Activated CD4-positive, alpha-beta T cell treated with anti-CD3 and anti-CD28 coated beads, Interleukin-2, amount 50 U/mL, for 24 hours (primary cell): ENCODE measurements around the gene SPNS3.
A peak's percentile ranks its signal among the peaks of the same experiment; 100 is the strongest.

Experiments
- DNase-seq, 2 donors: peaks; one replicate each; pipeline ENCODE4 v3.0.0-alpha.2; 2020; ENCODE audit warnings: low read depth in 1 of 2, low spot score in 1 of 2

The SPNS3 gene

GRCh38 chr17:4487820-4488716 is 54.3 kb downstream of the SPNS3 start:
- DNase-seq, result no peak

- DNase-seq, result no peak
Observed at GRCh38 chr17:4488989-4489595, 55.4 kb downstream of the SPNS3 start.

DNA sequence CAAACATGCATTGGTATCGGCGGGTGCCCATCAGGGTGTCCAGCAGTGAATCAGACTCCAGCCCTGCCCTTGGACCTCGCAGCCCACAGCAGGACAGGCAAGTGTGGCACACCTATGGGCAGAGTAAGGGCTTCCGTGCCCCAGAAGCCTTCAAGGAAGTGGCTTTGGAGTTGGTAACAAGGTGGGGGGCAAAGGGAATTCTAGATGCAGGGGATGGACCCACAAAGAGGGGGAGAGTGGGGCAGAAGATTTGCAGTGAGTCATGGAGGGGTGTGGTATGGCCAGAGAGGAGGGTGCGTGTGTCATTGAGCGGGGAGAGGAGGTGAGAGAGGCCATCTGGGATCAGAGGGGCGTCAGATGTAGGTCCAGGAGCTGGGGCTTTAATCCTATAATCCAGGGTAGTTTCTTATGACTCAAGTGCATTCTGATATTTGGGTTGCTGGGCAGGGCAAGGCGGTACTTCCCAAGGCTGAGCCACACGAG is 56.4 kb downstream of the SPNS3 start:
- DNase-seq, result no peak

DNA sequence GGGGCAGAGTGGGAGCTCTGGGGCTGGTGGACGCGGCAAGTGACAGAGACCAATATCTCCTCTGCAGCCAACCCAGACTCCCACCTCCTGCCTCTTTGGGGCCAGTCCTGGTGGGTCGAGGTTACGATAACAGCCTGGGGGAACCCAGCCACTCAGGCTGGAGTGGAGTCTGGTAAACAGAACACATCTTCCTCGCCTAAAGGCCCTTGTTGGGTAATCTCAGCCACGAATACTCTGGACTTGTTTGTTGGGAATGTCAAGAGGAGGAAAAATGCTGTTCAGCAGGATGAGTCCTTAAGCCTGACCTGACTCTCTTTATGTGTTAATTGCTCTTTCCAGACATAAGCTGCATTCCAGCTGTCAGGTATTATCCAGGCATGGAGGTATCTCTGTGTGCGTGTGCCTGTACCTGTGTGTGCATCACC is 56.9 kb downstream of the SPNS3 start:
- DNase-seq, result no peak

- no peak for DNase-seq
Observed at GRCh38 chr17:4492721-4493561, 59.2 kb downstream of the SPNS3 start.

DNA sequence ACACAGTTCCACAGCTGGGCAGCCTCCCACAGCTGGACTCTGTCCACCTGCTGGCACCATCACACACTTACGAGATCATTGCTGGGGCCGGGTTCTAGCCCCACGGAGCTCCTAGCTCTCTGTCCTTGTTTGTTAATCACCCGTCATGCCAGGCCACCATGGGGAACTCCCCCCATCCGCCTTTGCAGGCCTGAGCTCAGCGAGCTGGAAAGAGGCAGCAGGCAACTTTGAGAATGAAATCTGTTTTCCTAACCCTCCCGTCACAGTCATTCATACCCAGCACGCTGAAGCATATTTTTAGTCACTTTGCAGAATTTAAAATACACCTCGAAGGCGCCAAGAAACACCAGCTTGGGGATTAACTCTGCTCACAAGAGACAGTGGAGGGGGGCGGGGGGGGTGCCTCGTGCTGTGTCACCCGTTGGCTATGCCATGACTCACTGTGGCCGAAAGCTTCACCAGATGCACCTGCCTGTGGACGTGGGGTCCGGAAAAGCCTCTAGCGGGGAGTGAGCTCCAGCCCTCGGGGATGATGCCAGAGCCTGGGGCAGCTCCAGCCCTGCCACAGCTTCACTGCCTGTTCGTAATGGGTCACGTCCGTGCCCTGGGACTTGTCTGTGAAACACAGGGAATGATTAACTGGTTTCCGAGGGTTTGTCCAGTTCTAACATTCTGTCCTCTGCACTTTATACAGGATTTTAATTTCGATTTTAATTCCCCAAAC is 63.5 kb downstream of the SPNS3 start:
- DNase-seq, result no peak

GRCh38 chr17:4498461-4499397 is 65.0 kb downstream of the SPNS3 start, which contains the start of gene SPNS2:
Gene SPNS2 (plus strand): TSS chr17:4498881. CDS start chr17:4499048, 167 bp downstream.
- peak; percentile 31 to 35 for DNase-seq

DNA sequence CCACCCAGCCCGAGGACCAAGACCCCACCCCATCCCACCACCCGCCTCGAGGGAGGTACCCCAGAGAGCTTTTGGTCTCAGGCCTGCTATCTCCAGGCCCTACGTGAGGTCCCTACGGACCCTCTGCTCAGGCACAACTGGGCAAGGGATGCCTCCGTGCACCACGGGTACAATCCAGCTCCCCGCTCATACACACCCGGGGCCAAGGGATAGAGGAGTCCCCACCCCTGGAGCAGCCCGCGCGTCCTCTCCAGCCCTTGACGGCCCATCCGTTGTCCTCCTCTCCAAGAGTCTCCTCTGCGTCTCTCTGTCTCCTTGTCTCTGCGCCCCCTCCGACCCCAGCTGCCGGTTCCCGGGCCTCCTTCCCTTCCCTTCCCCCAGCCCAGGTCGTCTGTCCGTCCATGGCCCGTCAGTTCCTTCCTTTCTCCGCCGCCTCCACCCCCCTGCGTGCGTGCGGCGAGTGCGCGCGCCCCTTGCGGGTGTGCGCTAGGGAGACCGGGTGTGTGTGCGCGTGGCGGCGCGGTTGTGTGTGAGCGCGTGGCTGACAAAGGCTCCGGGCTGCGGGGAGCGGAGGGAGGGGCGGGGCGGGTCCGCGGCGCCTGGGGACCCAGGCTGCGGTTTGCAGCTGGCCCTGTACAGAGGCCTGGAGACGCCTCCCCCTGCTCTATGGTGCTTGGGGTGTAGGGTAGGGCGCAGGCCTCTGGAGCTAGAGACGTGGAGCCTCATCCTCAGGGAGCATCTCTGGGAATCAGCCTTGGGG is 65.9 kb downstream of the SPNS3 start:
- no peak for DNase-seq

DNA sequence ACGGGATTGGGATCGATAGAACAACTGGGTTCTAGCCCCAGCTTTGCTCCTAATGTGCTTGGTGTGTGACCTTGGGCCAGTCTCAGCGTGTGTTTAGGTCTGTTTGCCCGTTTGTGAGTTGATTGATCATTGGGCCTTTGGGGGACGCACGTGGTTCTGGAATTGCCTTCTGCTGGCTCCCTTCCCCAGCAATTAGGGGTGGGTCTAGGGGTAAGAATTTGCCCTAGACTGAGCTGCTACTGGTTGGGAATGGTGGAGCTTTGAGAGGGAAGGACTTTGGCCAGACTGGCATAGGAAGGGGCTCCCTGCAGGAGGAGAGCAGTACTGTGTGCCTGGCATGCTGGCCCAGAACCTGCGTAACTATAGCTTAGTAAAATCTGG is 66.4 kb downstream of the SPNS3 start:
- no peak for DNase-seq

- DNase-seq, result no peak
Observed at GRCh38 chr17:4501295-4501949, 67.7 kb downstream of the SPNS3 start.

DNA sequence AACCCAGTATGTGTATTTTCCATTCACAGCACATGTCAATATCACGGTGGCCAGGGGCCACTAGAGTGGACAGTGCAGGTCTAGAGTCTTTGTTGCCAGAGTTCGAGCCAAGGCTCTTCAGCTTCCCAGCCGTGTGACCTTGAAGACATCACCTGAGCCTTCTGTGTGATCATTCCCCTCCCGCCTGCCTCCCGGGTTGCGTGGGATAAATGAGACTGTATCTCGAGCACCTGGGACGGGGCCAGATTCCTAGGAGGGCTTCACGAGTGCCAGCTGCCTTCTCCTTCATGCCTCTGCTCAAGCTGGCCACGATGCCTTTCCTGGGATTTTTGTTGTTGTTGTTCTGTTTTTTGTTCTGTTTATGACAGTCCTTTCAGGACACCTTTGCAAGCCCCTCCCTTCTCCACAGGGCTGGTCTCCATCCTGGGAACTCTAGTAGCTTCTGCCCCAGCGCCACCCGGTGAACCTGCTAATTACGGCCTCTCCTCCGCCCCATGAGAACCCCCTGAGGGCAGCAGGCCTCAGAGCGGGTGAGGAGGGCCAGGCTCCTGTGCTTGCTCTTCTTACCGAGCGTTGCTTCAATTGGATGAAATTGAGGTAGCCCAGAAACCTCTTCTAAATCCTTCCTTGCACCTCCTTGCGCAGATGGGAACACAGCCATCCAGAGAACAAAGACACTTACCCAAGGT is 68.9 kb downstream of the SPNS3 start:
- no peak for DNase-seq

GRCh38 chr17:4503283-4504025 is 69.7 kb downstream of the SPNS3 start:
- DNase-seq, result no peak

DNA sequence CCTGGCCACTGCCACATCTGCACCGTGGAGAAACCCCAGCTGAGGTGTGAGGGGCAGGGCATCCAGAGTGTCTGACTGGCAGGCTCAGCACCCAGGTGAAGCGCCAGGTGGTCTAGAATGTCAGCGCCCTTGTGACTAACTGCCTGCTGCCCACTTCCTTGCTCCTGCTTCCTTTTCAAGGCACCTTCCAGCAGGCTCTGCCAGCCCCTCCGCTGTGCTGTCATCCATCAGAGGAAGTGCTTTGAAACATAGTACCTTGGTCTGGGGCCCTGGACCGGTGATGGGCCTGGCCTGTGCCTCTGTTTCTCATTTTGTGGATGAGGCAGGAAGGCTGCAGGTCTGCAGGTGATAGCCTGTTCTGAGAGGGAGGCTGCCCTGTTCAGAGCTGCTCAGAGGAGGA is 70.4 kb downstream of the SPNS3 start:
- no peak for DNase-seq

GRCh38 chr17:4505187-4505586 is 71.4 kb downstream of the SPNS3 start:
- DNase-seq, result no peak

DNA sequence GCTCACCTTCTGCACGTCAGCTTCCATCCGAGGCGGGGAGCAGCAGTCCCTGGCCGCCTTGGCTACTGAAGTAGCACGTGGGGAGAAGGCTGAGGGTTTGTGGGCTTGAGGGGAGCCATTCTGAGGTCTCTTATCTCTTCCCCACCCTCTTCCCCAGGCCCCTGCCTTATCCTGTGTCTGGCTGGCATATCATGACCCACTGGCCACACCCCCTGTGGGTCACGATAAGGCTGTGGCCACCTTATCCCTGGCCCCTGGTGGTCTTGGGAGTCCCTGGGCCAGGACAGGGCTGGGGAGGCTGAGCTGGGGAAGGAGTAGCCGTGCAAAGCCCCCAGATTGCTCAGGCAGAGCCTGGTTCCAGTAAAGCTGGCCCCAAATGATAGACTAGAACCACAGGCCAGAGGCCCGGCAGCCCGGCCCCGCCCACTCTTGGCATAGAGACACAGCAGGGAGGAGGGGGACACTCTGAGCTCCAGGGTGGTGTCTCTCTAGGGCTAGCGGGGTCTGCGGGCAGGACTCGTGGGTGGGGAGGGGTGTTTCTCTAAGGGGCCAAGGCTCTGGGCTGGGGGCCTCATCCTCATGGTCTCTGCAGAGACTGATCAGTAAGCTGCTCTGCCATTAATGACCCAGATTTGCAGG is 72.6 kb downstream of the SPNS3 start:
- no peak for DNase-seq

- DNase-seq, result no peak
Observed at GRCh38 chr17:4506892-4507291, 73.2 kb downstream of the SPNS3 start.
